Measurements from ENCODE around the gene APP.

GRCh38 chr21:26100573-26100972 lies 70.0 kb downstream of the APP start:
- TF ChIP-seq RELA (CRISPR knock-in tag; IDR thresholded peaks at IDR 0.05; ENCODE audit: borderline replicate concordance) (no peak), ZNF121 (CRISPR knock-in tag; IDR thresholded peaks at IDR 0.05) (no peak), USF1 (CRISPR knock-in tag; IDR thresholded peaks at IDR 0.05) (no peak)
